Epidermal melanocyte (primary cell): ENCODE measurements around the gene MAGEF1.

Experiments
- DNase-seq: peaks from one replicate; pipeline ENCODE4 v3.0.0; 2011; ENCODE audit warnings: low spot score; ENCODE audit not compliant: insufficient read length

The MAGEF1 gene

DNA sequence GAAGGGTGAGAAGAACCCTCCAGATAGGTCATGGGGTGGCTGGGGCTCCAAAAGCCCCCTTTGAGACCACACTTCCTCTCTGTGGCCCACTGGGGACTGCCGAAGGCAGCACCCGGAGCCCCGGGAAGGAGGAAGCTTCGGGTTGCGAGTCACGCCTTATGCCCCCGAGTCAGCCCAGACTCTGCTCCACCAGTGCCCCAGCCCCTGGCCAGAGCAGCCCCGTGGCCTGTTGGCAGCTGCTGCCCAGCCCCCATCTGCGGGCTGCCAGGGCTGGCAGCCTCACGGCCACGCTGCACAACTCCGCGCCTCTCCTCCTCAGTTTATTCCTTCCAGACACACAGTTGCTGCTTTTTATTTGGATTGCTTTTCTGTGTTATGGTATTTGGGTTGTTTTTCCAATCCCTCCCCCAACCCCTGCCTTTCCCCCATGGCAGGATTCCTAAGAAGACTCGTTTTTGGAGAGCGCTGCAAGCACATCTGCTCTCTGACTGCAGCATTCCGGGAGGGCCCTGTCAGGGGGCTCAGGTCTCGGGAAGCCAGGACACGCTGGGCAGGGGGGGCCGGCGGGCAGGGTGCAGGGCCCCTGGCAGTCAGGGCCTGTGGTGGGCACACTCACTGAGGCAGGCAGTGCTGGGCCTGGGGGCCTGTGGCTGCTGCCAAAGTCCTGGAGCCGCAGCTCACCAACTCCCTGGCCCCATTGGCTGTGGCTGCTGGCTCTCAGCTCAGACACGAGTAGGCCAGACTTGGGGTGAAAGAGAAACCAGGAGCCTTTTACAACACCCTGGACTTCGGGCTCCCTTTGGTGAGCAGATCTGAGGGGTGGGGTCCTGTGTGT is 20.2 kb downstream of the MAGEF1 start:
- peak; percentile 45 for DNase-seq

GRCh38 chr3:184690192-184690883 is 21.5 kb downstream of the MAGEF1 start:
- no peak for DNase-seq

- DNase-seq, result no peak
Measured at GRCh38 chr3:184688882-184689271, 23.0 kb downstream of the MAGEF1 start.

DNA sequence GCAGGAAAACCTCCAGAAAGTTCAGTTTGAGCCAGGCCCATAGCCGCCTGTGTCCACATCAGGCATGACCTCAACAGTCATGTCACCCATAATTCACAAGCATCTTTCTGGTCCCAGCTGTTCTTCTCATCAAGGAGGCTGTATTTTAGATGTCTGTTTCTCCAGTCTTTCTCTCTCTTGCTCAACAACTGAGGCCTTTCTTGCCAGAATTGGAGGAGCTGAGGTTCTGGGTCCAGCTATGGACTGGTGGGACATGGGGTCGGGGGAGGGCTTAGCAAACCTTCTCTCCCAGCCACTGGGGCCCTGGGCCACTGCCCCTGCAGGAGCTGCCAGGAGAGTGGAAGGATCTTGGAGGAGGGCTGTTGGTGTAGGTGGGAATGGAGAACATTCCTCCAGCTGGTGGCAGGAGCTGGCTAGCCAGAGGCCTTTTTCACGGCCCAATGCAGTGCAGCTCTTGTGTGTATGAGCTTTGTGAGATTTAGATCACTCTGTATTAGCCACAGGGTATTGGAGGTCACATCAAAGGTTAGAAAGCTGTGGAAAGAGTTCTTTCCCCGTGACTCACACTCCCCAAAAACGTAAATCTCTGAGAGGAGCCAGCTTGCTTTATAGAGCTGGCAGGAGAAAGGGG is 23.5 kb downstream of the MAGEF1 start:
- no peak for DNase-seq

- DNase-seq, result no peak
Measured at GRCh38 chr3:184687363-184688015, 24.4 kb downstream of the MAGEF1 start.

DNA sequence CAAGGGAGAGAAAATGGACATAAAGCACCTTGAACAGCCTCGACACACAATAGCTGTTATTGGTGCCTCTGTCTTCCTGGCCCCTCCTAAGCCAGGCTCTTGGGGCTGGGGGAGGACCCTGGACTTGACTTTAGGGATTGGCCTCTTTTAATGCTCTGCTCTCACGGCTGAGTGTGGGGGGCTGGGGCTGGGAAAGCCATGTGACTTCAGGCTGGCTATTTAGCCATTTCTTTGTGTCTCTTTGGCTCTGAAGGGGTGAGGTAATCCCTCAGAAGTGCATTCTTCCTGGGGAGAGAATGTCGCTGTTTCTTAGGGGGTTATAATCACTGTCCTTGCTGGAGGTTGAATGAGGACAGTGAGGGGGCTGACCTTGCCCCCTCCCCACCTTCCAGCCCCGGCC is 26.2 kb downstream of the MAGEF1 start:
- no peak for DNase-seq

GRCh38 chr3:184685055-184685454 is 26.8 kb downstream of the MAGEF1 start:
- DNase-seq, result no peak

DNA sequence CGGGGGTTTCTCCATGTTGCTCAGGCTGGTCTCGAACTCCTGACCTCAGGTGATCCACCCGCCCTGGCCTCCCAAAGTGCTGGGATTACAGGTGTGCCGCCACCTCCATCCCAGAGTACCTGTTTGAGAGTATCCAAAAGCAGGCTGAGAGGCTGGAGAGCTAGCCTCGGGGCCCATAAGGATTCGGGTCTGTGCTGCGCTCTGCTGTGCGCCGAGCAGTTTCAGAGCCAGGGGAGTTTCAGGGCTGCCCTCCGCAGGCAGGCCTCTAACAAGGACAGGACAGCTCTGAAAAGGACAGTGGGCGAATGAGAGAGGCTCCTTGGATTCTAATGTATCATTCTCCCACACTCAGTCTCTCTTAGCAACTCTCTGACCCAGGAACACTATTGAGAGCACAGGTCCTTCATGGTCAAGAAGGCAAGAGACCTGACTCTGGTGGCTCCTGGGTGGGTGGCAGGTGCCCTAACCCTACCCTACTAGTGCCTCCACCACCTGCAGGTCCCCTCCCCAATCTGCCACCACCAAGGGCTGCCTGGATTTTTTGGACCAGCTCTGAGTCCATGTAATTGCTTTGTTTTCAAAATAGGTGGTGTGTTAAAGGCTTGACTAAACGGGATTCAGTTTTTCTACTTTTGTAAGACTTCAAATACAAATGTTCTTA is 27.8 kb downstream of the MAGEF1 start:
- no peak for DNase-seq

DNA sequence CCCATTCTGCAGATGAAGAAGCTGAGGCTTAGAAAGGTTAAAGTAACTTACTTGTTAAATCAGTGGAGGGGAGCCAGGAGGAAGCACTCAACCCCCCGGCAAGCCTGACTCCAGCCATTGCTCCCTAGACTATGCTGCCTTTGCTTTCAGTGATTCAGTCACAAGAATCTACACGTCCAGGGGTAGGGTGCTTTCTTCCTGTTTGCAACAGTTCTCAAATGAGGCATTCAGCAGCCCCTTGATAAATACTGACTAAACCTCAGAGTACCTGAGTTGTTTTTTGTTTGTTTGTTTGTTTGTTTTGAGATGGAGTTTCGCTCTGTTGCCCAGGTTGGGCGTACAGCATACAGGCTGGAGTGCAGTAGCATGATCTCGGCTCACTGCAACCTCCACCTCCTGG is 28.6 kb downstream of the MAGEF1 start:
- DNase-seq, result no peak

- DNase-seq, result no peak
Measured at GRCh38 chr3:184682671-184683070, 29.2 kb downstream of the MAGEF1 start.

DNA sequence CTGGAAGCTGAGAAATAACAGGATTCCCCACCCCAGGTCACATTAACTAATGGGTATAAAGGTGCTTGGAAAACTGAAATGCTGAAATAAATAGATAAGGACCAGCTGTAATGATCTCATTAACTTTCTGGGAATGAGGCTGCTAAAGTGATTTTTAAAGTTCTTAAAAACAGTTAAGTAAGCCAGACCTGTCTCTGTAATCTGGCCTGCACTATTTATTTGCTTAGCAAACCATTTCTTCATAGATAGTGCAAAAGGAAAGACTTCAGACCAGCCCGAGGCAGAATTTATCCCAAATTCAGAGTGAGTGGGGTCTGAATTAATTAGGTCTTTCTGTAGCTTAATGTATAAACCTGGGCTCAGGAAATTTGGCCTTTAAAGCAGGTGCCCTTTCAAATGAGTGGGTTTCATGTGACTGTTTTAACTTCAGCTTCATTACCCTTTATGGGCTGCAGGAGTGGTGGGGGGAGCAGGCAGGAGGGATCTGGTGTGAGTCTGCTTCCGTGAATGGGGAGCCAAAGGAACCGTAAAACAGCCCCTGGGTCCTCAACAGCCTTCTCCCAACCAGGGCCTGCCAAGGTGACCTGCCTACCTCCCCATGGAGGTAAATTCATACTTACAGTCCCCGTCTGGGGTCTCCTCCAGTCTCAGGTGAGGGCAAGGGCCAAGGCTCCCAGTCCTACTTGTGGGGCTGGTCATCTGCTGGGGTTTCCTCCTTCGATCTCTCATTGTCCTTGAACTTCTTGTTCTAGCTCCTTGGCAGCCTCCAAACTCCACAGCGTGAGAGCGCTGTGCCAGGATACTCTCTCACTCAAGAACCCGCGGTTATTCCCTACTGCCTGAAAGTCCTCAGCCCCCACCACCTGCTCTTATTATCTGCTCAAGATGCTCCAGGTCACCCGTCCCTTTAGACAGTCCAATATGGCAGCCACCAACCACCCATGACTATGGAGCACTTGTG is 31.2 kb downstream of the MAGEF1 start:
- DNase-seq, result no peak

DNA sequence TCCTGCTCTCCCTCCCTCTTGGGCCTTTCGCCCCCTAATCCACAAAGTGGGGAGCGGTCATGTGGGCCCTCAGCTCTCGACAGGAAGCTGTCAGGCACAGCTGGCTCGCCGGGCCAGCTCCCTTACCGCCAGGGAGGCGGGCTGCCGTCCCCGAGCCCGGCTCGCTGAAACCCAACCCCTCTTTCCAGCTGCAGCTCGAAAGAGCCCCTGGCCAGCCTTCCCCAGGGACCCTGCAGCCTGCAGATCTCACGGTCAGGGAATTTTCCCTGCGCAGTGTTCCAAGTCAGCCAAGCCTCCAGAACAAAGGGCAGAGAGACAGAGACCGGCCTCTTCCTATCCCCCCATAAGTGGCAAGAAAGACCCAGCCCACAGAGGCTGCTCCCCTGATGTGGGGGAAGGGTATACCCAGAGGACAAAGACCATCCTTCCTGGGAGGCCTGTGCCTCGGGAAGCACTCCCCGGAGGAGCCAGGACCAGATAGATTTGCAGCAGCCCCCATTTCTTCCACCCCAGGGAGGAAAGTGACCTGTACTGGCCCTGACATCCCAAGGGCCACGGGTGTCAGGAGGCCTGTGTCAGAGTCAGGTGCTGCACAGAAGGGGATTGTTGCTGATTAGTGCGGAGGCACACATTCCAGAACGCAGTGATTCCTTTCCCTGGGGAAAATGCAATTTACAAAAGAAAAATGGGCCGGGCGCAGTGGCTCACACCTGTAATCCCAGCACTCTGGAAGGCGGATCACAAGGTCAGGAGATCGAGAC is 32.6 kb downstream of the MAGEF1 start:
- DNase-seq, result no peak

GRCh38 chr3:184678317-184679055 is 33.4 kb downstream of the MAGEF1 start:
- DNase-seq, result no peak

DNA sequence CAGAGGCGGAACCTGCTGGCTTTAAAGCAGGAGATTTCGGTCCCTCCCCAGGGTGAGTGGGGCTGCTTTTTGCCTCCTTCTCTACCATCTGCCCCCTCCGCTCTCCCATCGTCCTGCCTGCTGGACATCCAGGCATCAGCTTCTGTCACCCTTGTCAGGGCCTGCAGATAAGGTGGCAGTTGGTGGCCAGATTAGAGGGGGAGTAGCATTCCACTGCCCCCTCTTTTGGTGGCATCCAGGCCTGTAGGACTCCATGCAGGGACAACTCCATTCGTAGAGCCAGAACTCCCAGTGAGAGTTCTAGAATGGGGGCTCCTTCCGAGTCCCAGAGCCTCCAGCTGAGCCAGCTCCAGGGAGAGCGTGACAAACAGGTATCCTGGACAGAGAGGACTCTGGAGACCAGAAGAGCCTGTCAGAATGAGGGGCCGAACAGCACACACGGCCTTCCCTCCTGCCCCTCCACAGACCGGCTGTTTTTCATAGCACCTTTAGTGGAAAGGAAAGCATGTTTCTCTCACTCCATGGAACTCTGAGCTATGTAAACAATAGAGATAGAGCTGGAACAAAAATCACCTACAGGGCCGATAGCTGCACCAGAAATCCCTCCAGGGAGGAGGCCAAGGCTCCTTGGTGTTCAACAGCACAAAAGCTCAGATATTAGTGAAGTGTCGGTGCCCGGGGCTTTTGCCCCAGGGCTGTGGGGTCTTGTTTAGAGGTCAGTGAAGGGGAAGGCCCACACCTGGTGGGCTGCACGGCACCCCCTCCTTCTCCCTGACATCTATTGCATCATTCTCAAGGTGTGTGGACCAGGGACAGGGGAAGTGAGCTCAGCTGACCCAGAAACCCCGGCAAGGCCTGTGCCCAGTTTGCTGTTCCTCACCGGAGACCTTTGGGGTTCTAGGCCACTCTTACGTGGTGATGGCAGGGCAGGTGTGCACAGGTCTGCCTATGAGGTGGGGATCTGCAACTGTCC is 34.2 kb downstream of the MAGEF1 start:
- no peak for DNase-seq

- no peak for DNase-seq
Measured at GRCh38 chr3:184676927-184677326, 34.9 kb downstream of the MAGEF1 start.

GRCh38 chr3:184674626-184675025 is 37.2 kb downstream of the MAGEF1 start:
- no peak for DNase-seq
